ENCODE data around the gene FAM156A.

- TF ChIP-seq POLR2A (IDR thresholded peaks at IDR 0.05) (no peak), CTCF (IDR thresholded peaks at IDR 0.05) (no peak)
Measured at GRCh38 chrX:52979993-52980392, 21.7 kb upstream of the FAM156A start.

Measured in prostate gland (tissue), 2 donors.